ENCODE measurements around the gene NOX5. TPM values are rescaled to one million over a fixed set of nuclear protein-coding genes. Genes with fewer than 3 reads are reported as not detected.

Gene NOX5
- polyA plus RNA-seq, 1 experiment, result 0.15 TPM

DNA sequence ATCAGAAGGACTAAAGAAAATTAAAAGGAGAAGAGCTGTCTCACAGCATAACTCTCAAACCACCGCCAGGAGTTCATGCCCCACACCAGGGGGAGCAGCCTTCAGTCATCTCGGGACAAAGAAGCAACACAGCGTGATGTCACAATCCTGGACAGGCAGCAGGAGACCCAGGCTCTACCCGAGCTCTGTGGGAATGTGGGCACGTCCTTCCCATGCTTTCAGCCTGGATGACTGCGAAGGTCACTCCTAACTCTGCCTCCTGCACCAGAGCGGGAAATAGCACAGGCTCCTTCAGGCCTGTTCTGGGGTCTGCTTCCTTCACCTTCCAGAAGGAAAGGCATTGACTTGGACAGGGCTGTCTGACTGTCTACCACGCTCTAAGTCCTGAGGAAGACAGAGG is 31.3 kb downstream of the NOX5 start:
- CTCF ChIA-PET, result interaction anchor here (0.6 to 1.6 kb wide), 4 partner anchors 13 to 1525 kb away, joined by 3 to 8 read pairs (median 3); partner anchors contain the start of gene C15orf61
- Histone ChIP-seq H3K9me3 (ENCODE audit: control insufficient read depth, insufficient read depth, low read length) (no peaks in the 10 kb centered on the region), H3K27me3 (ENCODE audit: control insufficient read depth, insufficient read depth, low read length) (peaks cover 4% of the 10 kb centered on the region), H3K27ac (ENCODE audit: low read depth, low read length) (no peak overlapping the region), H3K4me3 (ENCODE audit: low read depth, low read length) (no peak overlapping the region)
- DNase-seq (ENCODE audit: low read depth, low spot score), result no peak
- TF ChIP-seq, protein P1, sequence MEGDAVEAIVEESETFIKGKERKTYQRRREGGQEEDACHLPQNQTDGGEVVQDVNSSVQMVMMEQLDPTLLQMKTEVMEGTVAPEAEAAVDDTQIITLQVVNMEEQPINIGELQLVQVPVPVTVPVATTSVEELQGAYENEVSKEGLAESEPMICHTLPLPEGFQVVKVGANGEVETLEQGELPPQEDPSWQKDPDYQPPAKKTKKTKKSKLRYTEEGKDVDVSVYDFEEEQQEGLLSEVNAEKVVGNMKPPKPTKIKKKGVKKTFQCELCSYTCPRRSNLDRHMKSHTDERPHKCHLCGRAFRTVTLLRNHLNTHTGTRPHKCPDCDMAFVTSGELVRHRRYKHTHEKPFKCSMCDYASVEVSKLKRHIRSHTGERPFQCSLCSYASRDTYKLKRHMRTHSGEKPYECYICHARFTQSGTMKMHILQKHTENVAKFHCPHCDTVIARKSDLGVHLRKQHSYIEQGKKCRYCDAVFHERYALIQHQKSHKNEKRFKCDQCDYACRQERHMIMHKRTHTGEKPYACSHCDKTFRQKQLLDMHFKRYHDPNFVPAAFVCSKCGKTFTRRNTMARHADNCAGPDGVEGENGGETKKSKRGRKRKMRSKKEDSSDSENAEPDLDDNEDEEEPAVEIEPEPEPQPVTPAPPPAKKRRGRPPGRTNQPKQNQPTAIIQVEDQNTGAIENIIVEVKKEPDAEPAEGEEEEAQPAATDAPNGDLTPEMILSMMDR (IDR thresholded peaks at IDR 0.05; ENCODE audit: low read depth, low read length), result peak; percentile 39; the same call in 1 of the 2 replicates
- POLR2A ChIA-PET, result no interaction called here

DNA sequence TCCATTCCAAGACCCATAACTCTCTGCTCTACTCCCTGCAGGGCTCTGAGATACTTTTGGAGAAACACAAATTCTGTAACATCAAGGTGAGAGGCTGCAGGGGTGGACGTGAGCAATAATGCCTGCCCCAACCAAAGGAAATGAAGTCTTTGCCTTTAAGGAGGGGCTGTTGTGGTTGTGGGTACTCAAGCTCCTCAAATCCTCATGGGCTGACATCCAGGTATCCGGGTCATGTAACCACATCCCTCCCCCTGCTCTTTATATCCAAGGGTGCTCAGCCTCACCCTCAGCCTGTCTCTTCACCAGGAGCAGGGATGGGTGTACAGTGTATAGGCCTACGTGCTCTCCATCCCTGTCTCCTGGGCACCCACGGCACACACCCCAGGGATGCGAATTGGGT is 32.3 kb downstream of the NOX5 start:
- POLR2A ChIA-PET, result interaction anchor here (0.6 kb wide), 1 partner anchor 126 kb away, joined by 3 read pairs; no protein-coding TSS in a partner anchor
- TF ChIP-seq, protein P1 (IDR thresholded peaks at IDR 0.05; ENCODE audit: low read depth, low read length), result no peak
- H3K27ac ChIP-seq (ENCODE audit: low read depth, low read length), result no peak overlapping the region
- peaks cover 5% of the 10 kb centered on the region for H3K27me3 ChIP-seq (ENCODE audit: control insufficient read depth, insufficient read depth, low read length)
- no peak overlapping the region for H3K4me3 ChIP-seq (ENCODE audit: low read depth, low read length)
- CTCF ChIA-PET, result interaction anchor here (0.9 to 1.6 kb wide), 2 partner anchors 12 to 15 kb away, joined by 3 to 8 read pairs; no protein-coding TSS in a partner anchor
- H3K9me3 ChIP-seq (ENCODE audit: control insufficient read depth, insufficient read depth, low read length), result no peaks in the 10 kb centered on the region
- DNase-seq (ENCODE audit: low read depth, low spot score), result no peak

DNA sequence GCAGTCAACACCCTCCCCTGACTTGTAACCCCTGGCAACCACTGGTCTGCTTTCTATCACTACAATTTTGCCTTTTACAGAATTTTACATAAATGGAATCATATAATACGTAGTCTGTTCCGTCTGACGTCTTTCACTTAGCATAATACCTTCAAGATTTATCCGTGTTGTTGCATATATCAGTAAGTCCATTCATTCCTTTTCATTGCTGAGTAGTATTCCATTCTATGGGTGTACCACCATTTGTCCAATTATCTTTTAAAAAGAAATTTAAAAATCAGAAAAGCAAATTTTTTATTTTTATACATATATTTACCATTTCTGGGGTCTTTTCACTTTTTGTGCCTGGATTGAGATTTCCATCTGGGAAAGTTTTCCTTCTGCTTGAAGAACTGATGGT is 35.5 kb downstream of the NOX5 start:
- TF ChIP-seq, protein P1 (IDR thresholded peaks at IDR 0.05; ENCODE audit: low read depth, low read length), result no peak
- ChIA-PET CTCF (no interaction called here), POLR2A (no interaction called here)
- no peak for DNase-seq (ENCODE audit: low read depth, low spot score)
- H3K27ac ChIP-seq (ENCODE audit: low read depth, low read length), result no peak overlapping the region
- H3K27me3 ChIP-seq (ENCODE audit: control insufficient read depth, insufficient read depth, low read length), result peaks cover 11% of the 10 kb centered on the region
- no peak overlapping the region for H3K4me3 ChIP-seq (ENCODE audit: low read depth, low read length)
- H3K9me3 ChIP-seq (ENCODE audit: control insufficient read depth, insufficient read depth, low read length), result no peaks in the 10 kb centered on the region

DNA sequence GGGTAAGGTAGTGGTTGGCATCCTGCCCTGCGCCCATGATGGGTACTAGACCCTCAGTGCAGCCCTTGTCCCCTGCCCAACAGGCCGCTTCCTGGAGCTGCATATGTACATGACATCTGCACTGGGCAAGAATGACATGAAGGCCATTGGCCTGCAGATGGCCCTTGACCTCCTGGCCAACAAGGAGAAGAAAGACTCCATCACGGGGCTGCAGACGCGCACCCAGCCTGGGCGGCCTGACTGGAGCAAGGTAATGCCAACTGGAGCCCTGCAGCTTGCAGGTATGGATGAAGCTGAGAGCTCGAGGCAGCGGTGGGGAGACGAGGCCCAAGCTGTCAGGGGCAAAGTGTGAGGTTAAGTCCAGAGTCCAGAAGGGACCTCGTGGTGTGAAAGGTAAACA is 40.8 kb downstream of the NOX5 start:
- Histone ChIP-seq H3K27ac (ENCODE audit: low read depth, low read length) (no peak overlapping the region), H3K9me3 (ENCODE audit: control insufficient read depth, insufficient read depth, low read length) (no peaks in the 10 kb centered on the region), H3K27me3 (ENCODE audit: control insufficient read depth, insufficient read depth, low read length) (peaks cover 21% of the 10 kb centered on the region), H3K4me3 (ENCODE audit: low read depth, low read length) (no peak overlapping the region)
- TF ChIP-seq, protein P1 (IDR thresholded peaks at IDR 0.05; ENCODE audit: low read depth, low read length), result no peak
- ChIA-PET POLR2A (no interaction called here), CTCF (no interaction called here)
- no peak for DNase-seq (ENCODE audit: low read depth, low spot score)

DNA sequence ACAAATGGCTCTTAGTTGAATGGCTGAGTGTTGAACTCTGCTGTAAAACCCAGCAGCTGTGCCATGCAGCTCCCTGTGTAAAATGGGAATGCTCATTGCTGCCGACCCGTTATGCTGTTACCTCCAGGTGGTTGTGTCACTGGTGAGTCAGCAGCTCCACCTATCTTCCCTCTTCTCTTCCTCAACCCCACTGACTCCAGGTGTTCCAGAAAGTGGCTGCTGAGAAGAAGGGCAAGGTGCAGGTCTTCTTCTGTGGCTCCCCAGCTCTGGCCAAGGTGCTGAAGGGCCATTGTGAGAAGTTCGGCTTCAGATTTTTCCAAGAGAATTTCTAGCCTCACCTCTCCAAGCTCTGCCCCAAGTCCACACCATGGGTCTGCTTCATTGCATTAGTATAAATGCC is 41.9 kb downstream of the NOX5 start:
- no peaks in the 10 kb centered on the region for H3K9me3 ChIP-seq (ENCODE audit: control insufficient read depth, insufficient read depth, low read length)
- no peak overlapping the region for H3K4me3 ChIP-seq (ENCODE audit: low read depth, low read length)
- peaks cover 21% of the 10 kb centered on the region for H3K27me3 ChIP-seq (ENCODE audit: control insufficient read depth, insufficient read depth, low read length)
- DNase-seq (ENCODE audit: low read depth, low spot score), result no peak
- ChIA-PET CTCF (interaction anchor here (0.6 to 4.8 kb wide), 3 partner anchors 25 to 338 kb away, joined by 3 to 70 read pairs (median 48); no protein-coding TSS in a partner anchor), POLR2A (no interaction called here)
- no peak overlapping the region for H3K27ac ChIP-seq (ENCODE audit: low read depth, low read length)
- TF ChIP-seq, protein P1 (IDR thresholded peaks at IDR 0.05; ENCODE audit: low read depth, low read length), result no peak

Measured in AG04450 (cell line).